ENCODE results near the gene RTKN. TPM values are rescaled to one million over a fixed set of nuclear protein-coding genes. Genes with fewer than 3 reads are reported as not detected.

RTKN gene
- total RNA-seq, 1 experiment from 2014 or later: 83.1 TPM

DNA sequence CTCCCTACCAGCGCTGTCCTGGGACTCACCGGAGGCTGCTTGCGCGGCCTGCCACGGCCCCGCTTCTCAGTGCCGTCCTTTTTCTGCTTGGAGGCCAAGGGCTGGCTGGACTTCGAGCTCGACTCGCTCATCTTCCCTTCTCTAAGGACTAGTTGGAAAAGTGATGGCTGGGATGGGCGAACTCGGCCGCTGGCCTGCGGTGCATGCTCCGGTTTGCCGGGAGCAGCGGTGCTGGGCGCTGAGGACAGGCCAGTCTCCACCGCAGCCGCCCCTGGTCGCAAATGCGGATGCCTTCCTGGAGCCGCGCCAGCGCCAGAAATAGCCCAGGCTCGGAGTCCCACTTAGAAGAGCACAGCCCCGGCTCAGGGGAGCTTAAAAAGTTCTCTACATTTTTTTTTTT is 23.4 kb downstream of the RTKN start:
- ChIA-PET POLR2A (interaction anchor here (0.6 kb wide), 1 partner anchor 677 kb away, joined by 3 read pairs; no protein-coding TSS in a partner anchor), CTCF (interaction anchor here (0.6 kb wide), 1 partner anchor 24 kb away, joined by 3 read pairs; no protein-coding TSS in a partner anchor)
- peaks cover 4% of the 10 kb centered on the region; the same call in 1 of the 2 replicates for H3K4me1 ChIP-seq (ENCODE audit: control insufficient read depth, insufficient read depth, low read length)
- DNase-seq (ENCODE audit: low read depth, low spot score): no peak
- TF ChIP-seq SIN3A (IDR thresholded peaks at IDR 0.05; ENCODE audit: borderline replicate concordance, insufficient read depth, low read depth, low read length): no peak
- TF ChIP-seq, protein P1, sequence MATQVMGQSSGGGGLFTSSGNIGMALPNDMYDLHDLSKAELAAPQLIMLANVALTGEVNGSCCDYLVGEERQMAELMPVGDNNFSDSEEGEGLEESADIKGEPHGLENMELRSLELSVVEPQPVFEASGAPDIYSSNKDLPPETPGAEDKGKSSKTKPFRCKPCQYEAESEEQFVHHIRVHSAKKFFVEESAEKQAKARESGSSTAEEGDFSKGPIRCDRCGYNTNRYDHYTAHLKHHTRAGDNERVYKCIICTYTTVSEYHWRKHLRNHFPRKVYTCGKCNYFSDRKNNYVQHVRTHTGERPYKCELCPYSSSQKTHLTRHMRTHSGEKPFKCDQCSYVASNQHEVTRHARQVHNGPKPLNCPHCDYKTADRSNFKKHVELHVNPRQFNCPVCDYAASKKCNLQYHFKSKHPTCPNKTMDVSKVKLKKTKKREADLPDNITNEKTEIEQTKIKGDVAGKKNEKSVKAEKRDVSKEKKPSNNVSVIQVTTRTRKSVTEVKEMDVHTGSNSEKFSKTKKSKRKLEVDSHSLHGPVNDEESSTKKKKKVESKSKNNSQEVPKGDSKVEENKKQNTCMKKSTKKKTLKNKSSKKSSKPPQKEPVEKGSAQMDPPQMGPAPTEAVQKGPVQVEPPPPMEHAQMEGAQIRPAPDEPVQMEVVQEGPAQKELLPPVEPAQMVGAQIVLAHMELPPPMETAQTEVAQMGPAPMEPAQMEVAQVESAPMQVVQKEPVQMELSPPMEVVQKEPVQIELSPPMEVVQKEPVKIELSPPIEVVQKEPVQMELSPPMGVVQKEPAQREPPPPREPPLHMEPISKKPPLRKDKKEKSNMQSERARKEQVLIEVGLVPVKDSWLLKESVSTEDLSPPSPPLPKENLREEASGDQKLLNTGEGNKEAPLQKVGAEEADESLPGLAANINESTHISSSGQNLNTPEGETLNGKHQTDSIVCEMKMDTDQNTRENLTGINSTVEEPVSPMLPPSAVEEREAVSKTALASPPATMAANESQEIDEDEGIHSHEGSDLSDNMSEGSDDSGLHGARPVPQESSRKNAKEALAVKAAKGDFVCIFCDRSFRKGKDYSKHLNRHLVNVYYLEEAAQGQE (IDR thresholded peaks at IDR 0.05; ENCODE audit: insufficient read depth in 1 of 2, low read depth in 2 of 2, low read length in 1 of 2): no peak
- TF ChIP-seq TCF7L2 (IDR thresholded peaks at IDR 0.05; ENCODE audit: low read depth, low read length): no peak
- no peak for TF ChIP-seq POLR2AphosphoS5 (IDR thresholded peaks at IDR 0.05; ENCODE audit: low read depth, low read length)
- TF ChIP-seq, protein P2, sequence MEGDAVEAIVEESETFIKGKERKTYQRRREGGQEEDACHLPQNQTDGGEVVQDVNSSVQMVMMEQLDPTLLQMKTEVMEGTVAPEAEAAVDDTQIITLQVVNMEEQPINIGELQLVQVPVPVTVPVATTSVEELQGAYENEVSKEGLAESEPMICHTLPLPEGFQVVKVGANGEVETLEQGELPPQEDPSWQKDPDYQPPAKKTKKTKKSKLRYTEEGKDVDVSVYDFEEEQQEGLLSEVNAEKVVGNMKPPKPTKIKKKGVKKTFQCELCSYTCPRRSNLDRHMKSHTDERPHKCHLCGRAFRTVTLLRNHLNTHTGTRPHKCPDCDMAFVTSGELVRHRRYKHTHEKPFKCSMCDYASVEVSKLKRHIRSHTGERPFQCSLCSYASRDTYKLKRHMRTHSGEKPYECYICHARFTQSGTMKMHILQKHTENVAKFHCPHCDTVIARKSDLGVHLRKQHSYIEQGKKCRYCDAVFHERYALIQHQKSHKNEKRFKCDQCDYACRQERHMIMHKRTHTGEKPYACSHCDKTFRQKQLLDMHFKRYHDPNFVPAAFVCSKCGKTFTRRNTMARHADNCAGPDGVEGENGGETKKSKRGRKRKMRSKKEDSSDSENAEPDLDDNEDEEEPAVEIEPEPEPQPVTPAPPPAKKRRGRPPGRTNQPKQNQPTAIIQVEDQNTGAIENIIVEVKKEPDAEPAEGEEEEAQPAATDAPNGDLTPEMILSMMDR (IDR thresholded peaks at IDR 0.05): no peak
- H3K36me3 ChIP-seq (ENCODE audit: control insufficient read depth, insufficient read depth, low read length): no peaks in the 10 kb centered on the region; the same call in 1 of the 2 replicates
- BruUV-seq (replicated peaks): no TSS peak
- in situ Hi-C loops (cut with HindIII; ENCODE audit: low pct_unique_long_range_greater_than_20kb, low sequenced_read_pairs): no loop called here
- intact Hi-C loops (cut with micrococcal nuclease; ENCODE audit: unreplicated experiment): no loop called here
- no peak for ATAC-seq
- H3K27me3 ChIP-seq (ENCODE audit: control insufficient read depth, insufficient read depth, low read length): no peaks in the 10 kb centered on the region
- H3K27ac ChIP-seq (ENCODE audit: low read length): no peak overlapping the region
- no peaks in the 10 kb centered on the region for H3K9me3 ChIP-seq (ENCODE audit: control insufficient read depth, insufficient read depth, low read depth, low read length)
- H3K4me3 ChIP-seq (ENCODE audit: low read depth in 2 of 2, low read length in 2 of 2): no peak overlapping the region

DNA sequence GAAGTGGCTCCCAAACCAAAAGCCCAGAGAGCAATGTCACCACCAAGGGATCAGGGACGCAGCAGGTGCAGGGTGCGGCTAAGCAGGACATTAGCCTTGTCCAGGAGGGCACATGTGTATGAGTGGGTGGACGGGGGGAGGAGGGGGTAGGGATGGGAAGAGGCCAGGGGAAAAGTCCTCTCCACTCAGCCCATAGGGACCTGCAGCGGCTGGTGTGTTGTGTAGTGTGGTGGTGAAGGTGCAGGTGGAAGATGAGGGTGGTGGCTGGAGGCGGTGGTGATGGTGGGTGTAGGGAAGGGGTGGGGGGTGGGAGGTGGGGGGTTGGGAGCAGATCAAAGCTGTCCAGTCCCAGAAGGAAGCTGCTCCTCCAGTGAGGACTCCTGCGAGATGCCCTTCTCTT is 24.0 kb downstream of the RTKN start:
- no peaks in the 10 kb centered on the region for H3K9me3 ChIP-seq (ENCODE audit: control insufficient read depth, insufficient read depth, low read depth, low read length)
- ATAC-seq: no peak
- BruUV-seq (replicated peaks): no TSS peak
- no peaks in the 10 kb centered on the region; the same call in 1 of the 2 replicates for H3K36me3 ChIP-seq (ENCODE audit: control insufficient read depth, insufficient read depth, low read length)
- peaks cover 4% of the 10 kb centered on the region; the same call in 1 of the 2 replicates for H3K4me1 ChIP-seq (ENCODE audit: control insufficient read depth, insufficient read depth, low read length)
- ChIA-PET POLR2A (no interaction called here), CTCF (no interaction called here)
- intact Hi-C loops (cut with micrococcal nuclease; ENCODE audit: unreplicated experiment): no loop called here
- DNase-seq (ENCODE audit: low read depth, low spot score): no peak
- no peak overlapping the region for H3K27ac ChIP-seq (ENCODE audit: low read length)
- no peak overlapping the region for H3K4me3 ChIP-seq (ENCODE audit: low read depth in 2 of 2, low read length in 2 of 2)
- in situ Hi-C loops (cut with HindIII; ENCODE audit: low pct_unique_long_range_greater_than_20kb, low sequenced_read_pairs): no loop called here
- H3K27me3 ChIP-seq (ENCODE audit: control insufficient read depth, insufficient read depth, low read length): no peaks in the 10 kb centered on the region
- no peak for TF ChIP-seq POLR2AphosphoS5 (IDR thresholded peaks at IDR 0.05; ENCODE audit: low read depth, low read length)
- TF ChIP-seq, protein P2 (IDR thresholded peaks at IDR 0.05): no peak
- no peak for TF ChIP-seq TCF7L2 (IDR thresholded peaks at IDR 0.05; ENCODE audit: low read depth, low read length)
- no peak for TF ChIP-seq SIN3A (IDR thresholded peaks at IDR 0.05; ENCODE audit: borderline replicate concordance, insufficient read depth, low read depth, low read length)
- TF ChIP-seq, protein P1 (IDR thresholded peaks at IDR 0.05; ENCODE audit: insufficient read depth in 1 of 2, low read depth in 2 of 2, low read length in 1 of 2): no peak

Data from Panc1 (cell line).